K562 (cell line): ENCODE results near the gene LRRC14B.

ENCODE experiments used
- CAMTA2 ChIP-seq: fragments of 250-450 bp; sonication (Bioruptor Pico); conservative IDR thresholded peaks from 2 replicates; pipeline ENCODE4 v1.5.1; 2022
- CTCF ChIP-seq, 3 experiments: IDR thresholded peaks in 2 of 3; conservative IDR thresholded peaks in 1 of 3; 2 replicates each; pipeline ENCODE4 v1.5.1; 2011 to 2012; ENCODE audit warnings: low read length in 3 of 3, mild to moderate bottlenecking in 3 of 3, control low read depth in 2 of 3, improper control_type of control experiment in 1 of 3, inconsistent platforms in 1 of 3, low read depth in 1 of 3, mixed read lengths in 1 of 3, moderate library complexity in 1 of 3; ENCODE audit not compliant: insufficient read depth in 2 of 3
- FOXA3 ChIP-seq, 2 experiments: fragments of 450-650 bp in 1 of 2; sonication (generic) in 1 of 2; formaldehyde crosslinking; IDR thresholded peaks in 1 of 2; conservative IDR thresholded peaks in 1 of 2; 2 replicates each; pipeline versions ENCODE4 v1.4.0 to v1.8.0; 2020 to 2022; ENCODE audit warnings: mild to moderate bottlenecking in 2 of 2, missing genetic modification reagents in 1 of 2
- HDAC2 ChIP-seq: fragments of 450-650 bp; IDR thresholded peaks from 2 replicates; pipeline ENCODE4 v1.6.1; 2016; ENCODE audit warnings: mild to moderate bottlenecking
- IRF1 ChIP-seq: sonication (generic); formaldehyde crosslinking; IDR thresholded peaks from 2 replicates; pipeline ENCODE4 v1.8.0; 2022; ENCODE audit warnings: missing genetic modification reagents, mild to moderate bottlenecking, borderline replicate concordance
- TAF1 ChIP-seq: IDR thresholded peaks from 2 replicates; pipeline ENCODE4 v1.6.1; 2011; ENCODE audit warnings: mild to moderate bottlenecking, low read length, moderate library complexity; ENCODE audit not compliant: insufficient read depth, control insufficient read depth, severe bottlenecking; ENCODE audit errors: extremely low read depth
- TF ChIP-seq, protein P1 (sequence below): fragments of 450-650 bp; IDR thresholded peaks from 2 replicates; pipeline ENCODE4 v1.6.1; 2016
- TF ChIP-seq, protein P2 (sequence below), 2 experiments: IDR thresholded peaks in 1 of 2; conservative IDR thresholded peaks in 1 of 2; 2 replicates each; pipeline ENCODE4 v1.6.1; 2016; ENCODE audit warnings: low read depth in 2 of 2, mild to moderate bottlenecking in 1 of 2, missing compliant biosample characterization in 1 of 2, missing genetic modification characterization in 1 of 2, moderate library complexity in 1 of 2
- TF ChIP-seq, protein P3 (sequence below): fragments of 200-800 bp; sonication (Bioruptor generic); IDR thresholded peaks from 2 replicates; pipeline ENCODE4 v1.6.1; 2016; ENCODE audit warnings: missing genetic modification characterization, missing compliant biosample characterization

GRCh38 chr5:204462-204861 lies 13.2 kb downstream of the LRRC14B start:
- no peak for TF ChIP-seq TAF1
- TF ChIP-seq, protein P1, sequence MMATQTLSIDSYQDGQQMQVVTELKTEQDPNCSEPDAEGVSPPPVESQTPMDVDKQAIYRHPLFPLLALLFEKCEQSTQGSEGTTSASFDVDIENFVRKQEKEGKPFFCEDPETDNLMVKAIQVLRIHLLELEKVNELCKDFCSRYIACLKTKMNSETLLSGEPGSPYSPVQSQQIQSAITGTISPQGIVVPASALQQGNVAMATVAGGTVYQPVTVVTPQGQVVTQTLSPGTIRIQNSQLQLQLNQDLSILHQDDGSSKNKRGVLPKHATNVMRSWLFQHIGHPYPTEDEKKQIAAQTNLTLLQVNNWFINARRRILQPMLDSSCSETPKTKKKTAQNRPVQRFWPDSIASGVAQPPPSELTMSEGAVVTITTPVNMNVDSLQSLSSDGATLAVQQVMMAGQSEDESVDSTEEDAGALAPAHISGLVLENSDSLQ, result no peak
- TF ChIP-seq CTCF (IDR thresholded peaks at IDR 0.05 in 2 of 3, conservative IDR thresholded peaks at IDR 0.05 in 1 of 3; ENCODE audit: insufficient read depth in 2 of 3, low read depth in 1 of 3, low read length in 3 of 3), result no peak
- TF ChIP-seq FOXA3 (CRISPR knock-in tag; conservative IDR thresholded peaks at IDR 0.05 in 1 of 2, IDR thresholded peaks at IDR 0.05 in 1 of 2), result no peak
- no peak for TF ChIP-seq CAMTA2 (CRISPR knock-in tag)
- TF ChIP-seq HDAC2, result no peak
- TF ChIP-seq, protein P2, sequence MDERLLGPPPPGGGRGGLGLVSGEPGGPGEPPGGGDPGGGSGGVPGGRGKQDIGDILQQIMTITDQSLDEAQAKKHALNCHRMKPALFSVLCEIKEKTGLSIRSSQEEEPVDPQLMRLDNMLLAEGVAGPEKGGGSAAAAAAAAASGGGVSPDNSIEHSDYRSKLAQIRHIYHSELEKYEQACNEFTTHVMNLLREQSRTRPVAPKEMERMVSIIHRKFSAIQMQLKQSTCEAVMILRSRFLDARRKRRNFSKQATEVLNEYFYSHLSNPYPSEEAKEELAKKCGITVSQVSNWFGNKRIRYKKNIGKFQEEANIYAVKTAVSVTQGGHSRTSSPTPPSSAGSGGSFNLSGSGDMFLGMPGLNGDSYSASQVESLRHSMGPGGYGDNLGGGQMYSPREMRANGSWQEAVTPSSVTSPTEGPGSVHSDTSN (CRISPR knock-in tag; IDR thresholded peaks at IDR 0.05; ENCODE audit: low read depth), result no peak
- TF ChIP-seq, protein P2 (tag; conservative IDR thresholded peaks at IDR 0.05; ENCODE audit: low read depth), result no peak
- TF ChIP-seq, protein P3, sequence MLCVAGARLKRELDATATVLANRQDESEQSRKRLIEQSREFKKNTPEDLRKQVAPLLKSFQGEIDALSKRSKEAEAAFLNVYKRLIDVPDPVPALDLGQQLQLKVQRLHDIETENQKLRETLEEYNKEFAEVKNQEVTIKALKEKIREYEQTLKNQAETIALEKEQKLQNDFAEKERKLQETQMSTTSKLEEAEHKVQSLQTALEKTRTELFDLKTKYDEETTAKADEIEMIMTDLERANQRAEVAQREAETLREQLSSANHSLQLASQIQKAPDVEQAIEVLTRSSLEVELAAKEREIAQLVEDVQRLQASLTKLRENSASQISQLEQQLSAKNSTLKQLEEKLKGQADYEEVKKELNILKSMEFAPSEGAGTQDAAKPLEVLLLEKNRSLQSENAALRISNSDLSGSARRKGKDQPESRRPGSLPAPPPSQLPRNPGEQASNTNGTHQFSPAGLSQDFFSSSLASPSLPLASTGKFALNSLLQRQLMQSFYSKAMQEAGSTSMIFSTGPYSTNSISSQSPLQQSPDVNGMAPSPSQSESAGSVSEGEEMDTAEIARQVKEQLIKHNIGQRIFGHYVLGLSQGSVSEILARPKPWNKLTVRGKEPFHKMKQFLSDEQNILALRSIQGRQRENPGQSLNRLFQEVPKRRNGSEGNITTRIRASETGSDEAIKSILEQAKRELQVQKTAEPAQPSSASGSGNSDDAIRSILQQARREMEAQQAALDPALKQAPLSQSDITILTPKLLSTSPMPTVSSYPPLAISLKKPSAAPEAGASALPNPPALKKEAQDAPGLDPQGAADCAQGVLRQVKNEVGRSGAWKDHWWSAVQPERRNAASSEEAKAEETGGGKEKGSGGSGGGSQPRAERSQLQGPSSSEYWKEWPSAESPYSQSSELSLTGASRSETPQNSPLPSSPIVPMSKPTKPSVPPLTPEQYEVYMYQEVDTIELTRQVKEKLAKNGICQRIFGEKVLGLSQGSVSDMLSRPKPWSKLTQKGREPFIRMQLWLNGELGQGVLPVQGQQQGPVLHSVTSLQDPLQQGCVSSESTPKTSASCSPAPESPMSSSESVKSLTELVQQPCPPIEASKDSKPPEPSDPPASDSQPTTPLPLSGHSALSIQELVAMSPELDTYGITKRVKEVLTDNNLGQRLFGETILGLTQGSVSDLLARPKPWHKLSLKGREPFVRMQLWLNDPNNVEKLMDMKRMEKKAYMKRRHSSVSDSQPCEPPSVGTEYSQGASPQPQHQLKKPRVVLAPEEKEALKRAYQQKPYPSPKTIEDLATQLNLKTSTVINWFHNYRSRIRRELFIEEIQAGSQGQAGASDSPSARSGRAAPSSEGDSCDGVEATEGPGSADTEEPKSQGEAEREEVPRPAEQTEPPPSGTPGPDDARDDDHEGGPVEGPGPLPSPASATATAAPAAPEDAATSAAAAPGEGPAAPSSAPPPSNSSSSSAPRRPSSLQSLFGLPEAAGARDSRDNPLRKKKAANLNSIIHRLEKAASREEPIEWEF (CRISPR knock-in tag), result no peak
- TF ChIP-seq IRF1 (CRISPR knock-in tag), result no peak
